ENCODE results near the gene IWS1. TPM values are rescaled to one million over a fixed set of nuclear protein-coding genes. Genes with fewer than 3 reads are reported as not detected.
A peak's percentile ranks its signal among the peaks of the same experiment; 100 is the strongest.

The IWS1 gene
- total RNA-seq, 3 donors from 2014 or later = 24.0 to 51.8 (median 43.2) TPM

DNA sequence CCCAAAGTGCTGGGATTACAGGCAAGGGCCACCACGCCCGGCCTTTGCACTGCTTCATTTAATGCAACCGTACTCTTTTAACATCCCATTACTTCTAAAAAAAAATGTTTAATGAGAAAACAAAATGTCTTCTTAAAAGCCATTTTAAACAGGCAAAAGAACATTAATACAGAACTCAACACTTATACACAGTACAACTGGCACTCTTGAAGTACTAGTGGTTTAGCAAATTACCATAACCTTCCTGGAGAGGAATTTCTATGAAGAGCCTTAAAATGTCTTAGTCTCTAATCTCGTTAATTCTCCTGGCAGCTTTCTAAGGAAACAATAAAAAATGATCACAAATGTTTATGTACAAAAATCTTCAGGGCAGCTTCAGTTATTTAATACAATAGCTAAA is 5.9 kb downstream of the IWS1 start:
- TF ChIP-seq POLR2A (IDR thresholded peaks at IDR 0.05) (no peak), POLR2AphosphoS5 (IDR thresholded peaks at IDR 0.05) (no peak)
- TF ChIP-seq, protein P1, sequence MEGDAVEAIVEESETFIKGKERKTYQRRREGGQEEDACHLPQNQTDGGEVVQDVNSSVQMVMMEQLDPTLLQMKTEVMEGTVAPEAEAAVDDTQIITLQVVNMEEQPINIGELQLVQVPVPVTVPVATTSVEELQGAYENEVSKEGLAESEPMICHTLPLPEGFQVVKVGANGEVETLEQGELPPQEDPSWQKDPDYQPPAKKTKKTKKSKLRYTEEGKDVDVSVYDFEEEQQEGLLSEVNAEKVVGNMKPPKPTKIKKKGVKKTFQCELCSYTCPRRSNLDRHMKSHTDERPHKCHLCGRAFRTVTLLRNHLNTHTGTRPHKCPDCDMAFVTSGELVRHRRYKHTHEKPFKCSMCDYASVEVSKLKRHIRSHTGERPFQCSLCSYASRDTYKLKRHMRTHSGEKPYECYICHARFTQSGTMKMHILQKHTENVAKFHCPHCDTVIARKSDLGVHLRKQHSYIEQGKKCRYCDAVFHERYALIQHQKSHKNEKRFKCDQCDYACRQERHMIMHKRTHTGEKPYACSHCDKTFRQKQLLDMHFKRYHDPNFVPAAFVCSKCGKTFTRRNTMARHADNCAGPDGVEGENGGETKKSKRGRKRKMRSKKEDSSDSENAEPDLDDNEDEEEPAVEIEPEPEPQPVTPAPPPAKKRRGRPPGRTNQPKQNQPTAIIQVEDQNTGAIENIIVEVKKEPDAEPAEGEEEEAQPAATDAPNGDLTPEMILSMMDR (IDR thresholded peaks at IDR 0.05) = no peak
- Histone ChIP-seq H3K27ac (no peak overlapping the region), H3K4me1 (peaks cover 0 to 6% of the 10 kb centered on the region in 2 donors), H3K4me3 (no peak overlapping the region), H3K9me3 (no peaks in the 10 kb centered on the region), H3K27me3 (no peaks in the 10 kb centered on the region), H3K36me3 (no peaks in the 10 kb centered on the region)
- no peak for DNase-seq (ENCODE audit: low spot score in 2 of 2)
- intact Hi-C loops (cut with DNase I; ENCODE audit: low total_unique reads) = no loop called here

DNA sequence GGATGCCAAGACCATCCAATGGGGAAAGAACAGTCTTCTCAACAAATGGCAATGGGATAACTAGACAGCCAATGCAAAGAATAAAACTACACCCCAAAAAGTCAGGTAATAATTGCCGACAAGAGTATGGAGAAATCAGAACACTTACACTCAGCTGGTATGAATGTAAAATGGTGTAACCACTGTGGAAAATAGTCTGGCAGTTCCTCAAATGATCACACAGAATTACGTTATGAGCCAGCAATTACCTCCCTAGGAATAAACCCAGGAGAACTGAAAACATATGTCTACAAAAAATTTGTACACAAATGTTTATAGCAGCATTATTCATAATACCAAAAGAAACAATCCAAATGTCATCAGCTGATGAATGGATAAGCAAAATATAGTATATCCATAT is 8.8 kb downstream of the IWS1 start:
- no peaks in the 10 kb centered on the region for H3K9me3 ChIP-seq
- H3K27ac ChIP-seq = no peak overlapping the region
- no peaks in the 10 kb centered on the region for H3K27me3 ChIP-seq
- no peaks in the 10 kb centered on the region for H3K36me3 ChIP-seq
- intact Hi-C loops (cut with DNase I; ENCODE audit: low total_unique reads) = no loop called here
- H3K4me1 ChIP-seq = peaks cover 3 to 7% of the 10 kb centered on the region in 2 donors
- DNase-seq (ENCODE audit: low spot score in 2 of 2) = no peak
- TF ChIP-seq, protein P1 (IDR thresholded peaks at IDR 0.05) = no peak
- TF ChIP-seq POLR2A (IDR thresholded peaks at IDR 0.05) (no peak), POLR2AphosphoS5 (IDR thresholded peaks at IDR 0.05) (no peak)
- H3K4me3 ChIP-seq = no peak overlapping the region

DNA sequence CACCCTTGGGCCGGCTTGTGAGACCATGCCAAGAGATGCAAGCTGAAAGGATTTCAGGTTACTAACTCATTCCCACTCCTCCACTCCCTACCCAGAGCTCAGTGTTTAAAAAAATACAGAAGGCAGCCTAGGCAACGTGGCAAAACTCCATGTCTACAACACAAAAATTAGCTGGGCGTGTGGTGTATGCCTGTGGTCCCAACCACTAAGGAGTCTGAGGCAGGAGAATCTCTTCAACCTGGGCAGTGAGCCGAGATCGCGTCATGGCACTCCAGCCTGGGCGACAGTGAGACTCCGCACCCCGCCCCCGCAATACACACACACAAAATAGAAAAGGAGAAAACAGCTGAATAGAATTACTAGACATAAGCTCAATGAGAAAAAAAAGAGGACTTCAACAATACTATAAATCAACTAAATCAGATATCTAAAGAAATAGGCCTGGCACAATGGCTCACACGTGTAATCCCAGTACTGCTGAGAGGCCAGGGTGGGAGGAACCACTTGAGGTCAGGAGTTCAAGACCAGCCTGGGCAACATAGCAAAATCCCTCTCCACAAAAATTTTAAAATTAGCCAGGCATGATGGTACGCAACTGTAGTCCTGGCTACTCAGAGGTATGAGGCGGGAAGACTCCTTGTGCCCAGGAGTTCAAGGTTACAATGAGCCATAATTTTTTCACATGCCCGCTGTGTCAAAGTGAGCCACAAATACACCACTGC is 10.1 kb downstream of the IWS1 start:
- Histone ChIP-seq H3K9me3 (no peaks in the 10 kb centered on the region), H3K27ac (peak overlapping the region; percentile 56 to 82), H3K27me3 (no peaks in the 10 kb centered on the region), H3K36me3 (no peaks in the 10 kb centered on the region), H3K4me3 (peak overlapping the region in 1 of 3 donors; percentile 13), H3K4me1 (peaks cover 3 to 7% of the 10 kb centered on the region in 2 donors)
- TF ChIP-seq POLR2AphosphoS5 (IDR thresholded peaks at IDR 0.05) = no peak
- TF ChIP-seq, protein P1 (IDR thresholded peaks at IDR 0.05) = no peak
- no peak for TF ChIP-seq POLR2A (IDR thresholded peaks at IDR 0.05)
- DNase-seq (ENCODE audit: low spot score in 2 of 2) = peak in 1 of 2 donors; percentile 56
- intact Hi-C loops (cut with DNase I; ENCODE audit: low total_unique reads) = no loop called here

DNA sequence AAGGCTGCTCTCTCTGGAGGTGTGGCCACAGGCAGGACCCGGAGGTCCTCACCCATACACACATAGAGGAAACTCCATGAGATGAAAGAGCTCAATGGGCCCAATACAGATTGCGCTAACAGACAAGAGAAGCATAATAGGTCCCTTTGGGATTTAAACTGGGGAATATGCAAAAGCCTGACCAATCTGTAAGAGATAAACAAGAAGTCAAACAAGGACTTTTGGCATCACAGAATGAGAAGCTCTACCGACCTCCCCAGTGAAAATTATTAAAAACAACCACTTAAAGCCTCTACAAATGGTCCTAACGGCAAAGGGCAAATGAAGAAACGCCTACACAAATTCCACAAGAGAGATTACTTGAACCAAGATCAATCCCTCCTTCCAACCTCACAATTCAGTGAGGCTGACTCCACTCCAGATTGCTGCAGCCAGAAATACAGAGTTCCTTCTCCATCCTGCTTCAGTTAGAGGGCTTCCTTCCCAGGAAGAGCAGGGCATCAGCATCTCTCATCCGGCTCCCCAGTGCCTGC is 10.8 kb downstream of the IWS1 start:
- peaks cover 3 to 7% of the 10 kb centered on the region in 2 donors for H3K4me1 ChIP-seq
- intact Hi-C loops (cut with DNase I; ENCODE audit: low total_unique reads) = no loop called here
- no peaks in the 10 kb centered on the region for H3K27me3 ChIP-seq
- no peak for TF ChIP-seq POLR2A (IDR thresholded peaks at IDR 0.05)
- no peak for TF ChIP-seq POLR2AphosphoS5 (IDR thresholded peaks at IDR 0.05)
- TF ChIP-seq, protein P1 (IDR thresholded peaks at IDR 0.05) = no peak
- H3K9me3 ChIP-seq = no peaks in the 10 kb centered on the region
- peak overlapping the region; percentile 56 to 82 for H3K27ac ChIP-seq
- H3K4me3 ChIP-seq = peak overlapping the region in 1 of 3 donors; percentile 13
- H3K36me3 ChIP-seq = no peaks in the 10 kb centered on the region
- DNase-seq (ENCODE audit: low spot score in 2 of 2) = no peak

DNA sequence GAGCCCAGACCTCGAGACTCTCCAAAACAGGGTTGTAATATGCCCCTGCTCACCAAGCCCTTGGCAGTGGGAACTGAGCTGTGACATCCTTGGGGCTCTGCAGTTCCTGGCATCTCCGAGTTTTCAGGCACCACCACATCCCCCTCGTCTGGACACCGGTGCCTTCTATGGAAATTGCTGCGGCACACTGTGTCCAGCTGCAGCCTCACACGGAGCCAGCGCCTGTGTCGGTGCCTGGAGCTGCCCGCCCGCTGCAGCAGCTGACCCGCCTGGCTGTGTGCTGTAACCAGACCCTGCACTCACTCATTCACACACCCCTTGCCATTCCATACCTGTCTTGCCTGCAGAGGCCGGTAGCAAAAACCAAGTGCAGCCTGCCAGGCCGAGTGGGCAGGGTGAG is 11.8 kb downstream of the IWS1 start:
- H3K27me3 ChIP-seq = no peaks in the 10 kb centered on the region
- TF ChIP-seq POLR2AphosphoS5 (IDR thresholded peaks at IDR 0.05) = no peak
- H3K9me3 ChIP-seq = no peaks in the 10 kb centered on the region
- intact Hi-C loops (cut with DNase I; ENCODE audit: low total_unique reads) = no loop called here
- H3K27ac ChIP-seq = peak overlapping the region in 1 of 2 donors; percentile 56
- H3K4me1 ChIP-seq = peaks cover 3 to 7% of the 10 kb centered on the region in 2 donors
- no peak overlapping the region for H3K4me3 ChIP-seq
- DNase-seq (ENCODE audit: low spot score in 2 of 2) = no peak
- no peaks in the 10 kb centered on the region for H3K36me3 ChIP-seq

Data from breast epithelium (tissue), 4 donors.